UCSD-AML1 (cell line): ENCODE results near the gene NARF.
"Not testable (repeated sequence)": the region's sequence is repeated elsewhere in the genome, so short reads cannot be mapped to it uniquely, and the experiment has no call there.

Experiments used
- DNase-seq: peaks from one replicate; lab custom pipeline; 2025; ENCODE audit not compliant: unreplicated experiment; lab: John Stamatoyannopoulos, UW

NARF gene

DNA sequence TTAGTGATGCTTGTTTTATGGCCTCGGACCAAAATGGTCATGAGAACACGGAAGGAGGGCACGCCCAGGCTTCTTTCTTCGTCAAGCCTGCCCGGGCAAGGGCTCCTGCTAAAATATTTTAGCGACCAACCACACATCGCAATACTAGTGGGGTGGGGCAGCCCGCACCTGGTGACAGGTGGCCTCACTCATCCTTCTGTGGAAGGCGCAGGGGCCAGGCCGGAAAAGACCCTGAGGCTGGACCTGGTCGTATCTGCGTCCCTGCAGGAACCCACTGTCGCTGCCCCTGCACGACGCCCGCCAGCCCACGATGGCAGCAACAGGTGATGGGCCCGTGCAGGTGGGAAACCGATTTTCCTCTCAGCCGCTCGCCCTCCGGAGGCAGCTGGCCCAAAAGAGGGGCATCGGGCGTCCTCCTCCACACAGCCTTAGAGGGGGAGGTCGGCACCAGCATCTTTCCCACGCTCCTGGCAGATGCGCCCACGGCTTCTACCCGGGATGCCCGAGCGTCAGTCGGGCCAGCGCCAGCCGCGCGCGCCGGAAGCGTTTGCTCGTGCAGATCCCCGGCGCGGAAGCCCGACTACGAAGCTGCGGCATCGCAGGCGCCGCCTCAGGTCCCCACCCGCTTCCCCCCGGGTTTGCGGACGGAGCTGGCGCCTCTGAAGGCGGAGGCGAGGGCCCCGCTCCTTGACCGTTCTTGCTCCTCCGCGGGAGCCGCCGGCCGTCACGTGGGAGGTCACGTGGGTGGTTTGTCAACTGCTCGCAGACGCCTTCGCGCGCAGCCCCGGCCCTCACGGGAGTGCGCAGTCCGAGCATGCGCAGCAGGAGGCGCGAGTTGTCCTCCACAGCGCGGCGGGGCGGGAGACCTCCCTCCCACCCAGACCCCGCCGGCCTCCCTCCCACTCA lies 38.2 kb downstream of the NARF start:
- DNase-seq: peak; percentile 93

DNA sequence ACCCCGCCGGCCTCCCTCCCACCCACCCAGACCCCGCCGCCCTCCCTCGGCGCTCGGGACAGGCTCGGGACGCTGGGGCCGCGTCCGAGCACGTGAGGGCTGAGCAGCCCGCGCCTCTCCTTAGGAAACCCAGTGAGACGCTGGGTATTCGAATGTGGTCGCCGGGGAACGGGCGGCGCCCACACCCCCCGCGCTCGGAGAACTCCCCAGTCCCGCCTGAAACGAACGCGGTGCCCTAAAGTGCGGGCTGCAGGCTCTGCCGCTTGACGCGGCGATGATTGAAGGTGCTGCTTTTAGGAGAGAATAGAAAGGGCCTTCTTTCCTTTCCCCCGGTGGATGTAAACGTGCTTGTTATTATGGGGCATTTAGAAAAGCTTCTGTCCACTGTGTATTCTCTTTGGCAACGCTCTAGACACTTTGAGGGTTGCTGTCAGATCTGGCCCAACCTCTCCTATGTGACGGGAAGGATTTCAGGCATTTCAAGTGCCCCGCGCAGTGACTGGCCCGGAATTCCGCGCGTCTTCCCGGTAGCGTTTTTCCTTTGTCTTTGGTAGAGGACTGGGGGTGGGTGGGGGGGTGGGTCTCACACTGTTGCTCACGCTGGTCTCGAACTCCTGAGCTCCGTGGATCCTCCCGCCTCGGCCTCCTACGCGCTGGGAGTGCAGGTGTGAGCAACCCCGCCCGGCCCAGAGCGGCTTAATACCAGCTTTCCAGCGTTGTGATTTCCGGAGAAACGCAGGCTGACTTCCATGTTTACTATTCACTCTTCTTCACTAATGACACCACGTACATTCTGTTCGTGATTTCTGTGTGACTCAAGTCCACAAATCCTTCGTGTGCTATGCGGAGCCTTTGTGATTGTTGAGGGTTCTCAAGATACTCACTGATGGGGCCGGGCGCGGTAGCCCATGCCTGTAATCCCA lies 39.2 kb downstream of the NARF start:
- peak; percentile 55 for DNase-seq

DNA sequence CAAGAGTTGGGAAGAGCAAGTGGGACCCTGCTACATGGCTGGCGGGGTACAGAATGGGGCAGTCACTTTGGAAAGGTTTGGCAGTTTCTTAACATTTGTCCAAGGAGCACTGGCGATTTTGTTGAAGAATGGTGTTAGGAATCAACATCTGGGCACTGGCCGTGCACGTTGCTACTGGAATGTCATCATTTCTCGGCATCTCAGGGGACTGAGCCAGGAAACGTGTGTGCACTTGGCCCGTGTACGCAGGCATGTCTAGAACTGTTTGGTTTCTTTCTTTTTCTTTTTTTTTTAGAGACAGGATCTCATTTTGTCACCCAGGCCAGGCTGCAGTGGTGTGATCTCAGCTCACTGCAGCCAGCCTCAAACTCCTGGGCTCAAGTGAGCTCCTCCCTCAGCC lies 43.7 kb downstream of the NARF start:
- DNase-seq: no peak

DNA sequence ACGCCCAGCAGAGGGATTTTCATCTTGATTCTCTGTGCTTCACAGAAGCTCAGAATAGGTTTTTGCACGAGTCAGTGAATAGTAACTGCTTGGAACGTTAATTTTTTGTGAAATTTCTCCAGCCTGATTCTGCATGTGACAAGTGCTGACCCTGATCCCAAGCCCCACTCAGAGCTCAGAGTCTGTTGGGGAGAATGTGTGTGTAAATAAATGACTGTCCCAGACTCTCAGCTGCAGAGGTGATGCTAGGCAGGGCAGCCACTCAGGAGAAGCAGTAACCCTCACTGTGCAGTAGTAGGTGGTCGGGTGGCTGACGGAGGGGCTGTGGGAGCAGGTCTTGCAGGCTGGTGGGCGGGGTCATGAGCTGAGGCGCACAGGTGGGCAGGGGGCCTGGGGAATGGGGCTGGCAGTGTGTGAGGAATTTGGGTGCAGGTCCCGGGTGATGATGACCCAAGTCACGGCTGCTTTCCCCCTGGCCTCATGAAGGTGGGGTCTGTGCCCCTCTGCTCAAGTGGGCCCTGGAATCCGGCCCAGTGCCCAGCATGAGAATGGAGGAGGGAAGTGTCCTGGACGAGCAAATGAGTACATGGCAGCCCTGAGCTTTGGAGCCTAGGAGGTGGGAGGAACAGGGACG lies 44.7 kb downstream of the NARF start:
- no peak for DNase-seq

DNA sequence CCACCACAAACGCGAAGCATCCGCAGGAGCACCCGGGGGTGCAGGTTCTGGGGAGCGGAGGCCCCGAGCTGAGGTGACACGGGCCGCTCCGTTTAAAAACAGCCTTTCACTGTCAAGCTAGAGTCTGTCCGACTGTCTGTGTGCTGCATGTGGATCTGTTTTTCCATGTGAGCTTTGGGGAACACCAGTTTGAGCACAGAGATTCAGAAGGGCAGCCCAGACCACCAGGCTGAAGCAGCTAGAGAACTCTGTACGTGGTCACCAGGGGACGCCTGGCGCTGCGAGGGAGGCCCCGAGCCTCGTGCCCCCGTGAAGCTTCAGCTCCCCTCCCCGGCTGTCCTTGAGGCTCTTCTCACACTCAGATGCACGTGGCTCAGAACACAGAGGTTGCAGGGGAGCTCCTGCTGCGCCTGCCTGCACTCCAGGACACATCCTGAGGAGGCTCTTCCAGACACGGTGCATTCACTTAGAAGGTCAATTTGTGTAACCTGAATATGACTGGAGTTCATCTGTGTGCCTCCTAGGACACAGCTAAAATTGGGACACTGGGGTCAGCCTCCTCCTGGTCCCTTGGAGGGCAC lies 45.3 kb downstream of the NARF start:
- DNase-seq: no peak

DNA sequence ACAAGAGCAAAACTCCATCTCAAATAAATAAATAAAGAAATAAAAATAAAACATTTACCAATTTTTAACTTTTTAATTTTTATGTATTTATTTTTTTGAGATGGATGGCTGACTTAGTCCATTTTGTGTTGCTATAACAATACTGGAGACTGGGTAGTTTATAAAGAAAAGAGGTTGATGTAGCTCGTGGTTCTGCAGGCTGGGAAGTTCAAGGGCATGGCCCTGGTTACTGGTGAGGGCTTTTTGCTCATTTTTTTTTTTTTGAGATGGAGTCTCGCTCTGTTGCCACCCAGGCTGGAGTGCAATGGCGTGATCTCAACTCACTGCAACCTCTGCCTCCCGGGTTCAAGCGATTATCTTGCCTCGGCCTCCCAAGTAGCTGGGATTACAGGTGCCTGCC lies 46.8 kb downstream of the NARF start:
- DNase-seq: no peak

DNA sequence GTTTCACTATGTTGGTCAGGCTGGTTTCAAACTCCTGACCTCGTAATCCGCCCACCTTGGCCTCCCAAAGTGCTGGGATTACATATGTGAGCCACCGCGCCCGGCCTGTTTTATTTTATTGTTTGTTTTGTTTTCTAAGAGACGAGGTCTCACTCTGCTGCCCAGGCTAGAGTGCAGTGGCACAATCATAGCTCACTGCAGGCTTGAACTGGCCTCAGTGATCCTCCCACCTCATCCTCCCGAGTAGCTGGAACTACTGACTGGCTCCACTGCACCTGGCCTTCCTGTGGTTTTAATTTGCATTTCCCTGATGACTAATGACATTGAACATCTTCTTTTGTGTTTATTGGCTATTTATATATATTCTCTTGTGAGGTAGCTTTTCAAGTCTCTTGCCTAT lies 47.9 kb downstream of the NARF start:
- DNase-seq: not testable (repeated sequence)

DNA sequence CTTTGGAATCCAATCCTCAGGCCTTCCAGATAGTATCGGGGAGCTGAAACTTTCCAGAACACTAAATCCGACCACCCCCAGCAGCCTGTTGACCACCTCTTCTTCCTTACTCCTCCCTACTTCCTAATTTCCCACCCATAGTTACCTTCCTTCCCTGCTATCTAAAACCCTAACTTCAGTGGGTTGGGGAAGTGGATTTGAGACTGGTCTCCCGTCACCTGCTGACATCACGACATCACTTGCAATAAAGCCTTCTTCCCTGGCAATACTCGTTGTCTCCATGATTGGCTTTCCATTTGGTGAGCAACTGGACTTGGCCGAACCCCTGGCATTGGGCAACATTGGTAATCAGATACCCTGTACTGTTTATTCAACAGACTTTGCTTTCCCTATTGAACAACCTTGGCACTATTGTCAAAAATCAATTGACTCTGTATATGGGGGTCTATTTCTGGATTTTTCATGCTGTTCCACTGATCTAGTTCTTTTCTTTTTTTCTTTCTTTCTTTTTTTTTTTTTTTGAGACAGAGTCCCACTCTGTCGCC lies 49.2 kb downstream of the NARF start:
- DNase-seq: no peak

DNA sequence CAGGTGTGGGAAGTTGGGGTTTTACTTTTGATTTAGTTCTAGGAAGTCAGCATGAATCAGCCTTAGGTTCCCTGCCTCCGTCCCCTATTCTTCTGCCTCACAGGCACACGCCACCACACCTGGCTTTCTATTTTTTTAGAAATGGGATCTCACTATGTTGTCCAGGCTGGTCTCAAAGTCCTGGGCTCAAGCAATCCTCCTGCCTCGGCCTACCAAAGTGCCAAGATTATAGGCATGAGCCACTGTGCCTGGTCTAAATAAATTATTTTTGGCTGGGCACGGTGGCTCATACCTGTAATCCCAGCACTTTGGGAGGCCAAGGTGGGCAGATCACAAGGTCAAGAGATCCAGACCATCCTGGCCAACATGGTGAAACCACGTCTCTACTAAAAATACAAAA lies 53.1 kb downstream of the NARF start:
- DNase-seq: not testable (repeated sequence)

DNA sequence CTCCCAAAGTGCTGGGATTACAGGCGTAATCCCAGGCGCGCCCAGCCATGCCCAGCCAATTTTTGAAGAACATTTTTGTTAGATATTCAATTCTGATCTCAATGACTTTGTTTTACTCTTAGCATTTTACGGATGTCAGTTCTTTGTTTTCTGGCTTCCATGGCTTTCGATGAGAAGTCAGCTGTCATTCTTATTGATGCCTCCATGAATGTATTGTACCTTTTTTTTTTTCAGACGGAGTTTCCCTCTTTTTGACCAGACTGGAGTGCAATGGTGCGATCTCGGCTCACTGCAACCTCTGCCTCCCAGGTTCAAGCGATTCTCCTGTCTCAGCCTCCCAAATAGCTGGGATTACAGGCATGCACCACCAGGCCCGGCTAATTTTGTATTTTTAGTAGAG lies 55.3 kb downstream of the NARF start:
- DNase-seq: not testable (repeated sequence)

DNA sequence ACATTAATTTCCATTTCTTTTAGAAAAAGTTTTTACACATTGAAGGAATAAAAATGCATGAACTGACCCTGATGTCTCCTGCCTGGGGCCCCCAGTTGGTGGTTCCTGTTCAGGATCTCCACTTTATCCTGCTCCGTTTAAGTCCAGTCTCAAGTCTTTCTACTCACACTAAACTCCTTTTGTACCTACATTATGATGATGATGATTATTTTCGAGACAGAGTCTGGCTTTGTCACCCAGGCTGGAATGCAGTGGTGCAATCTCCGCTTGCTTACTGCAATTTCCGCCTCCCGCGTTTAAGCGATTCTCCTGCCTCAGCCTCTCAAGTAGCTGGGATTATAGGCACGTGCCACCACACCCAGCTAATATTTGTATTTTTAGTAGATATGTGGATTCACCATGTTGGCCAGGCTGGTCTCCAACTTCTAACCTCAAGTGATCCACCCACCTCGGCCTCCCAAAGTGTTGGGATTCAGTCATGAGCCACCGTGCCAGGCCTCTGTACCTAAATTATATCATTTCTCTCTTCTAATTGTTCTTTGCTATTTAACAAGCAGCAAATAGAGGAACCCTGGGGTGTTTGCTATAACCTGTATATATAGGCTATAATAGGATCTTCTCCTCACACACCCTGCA lies 58.8 kb downstream of the NARF start:
- no peak for DNase-seq

DNA sequence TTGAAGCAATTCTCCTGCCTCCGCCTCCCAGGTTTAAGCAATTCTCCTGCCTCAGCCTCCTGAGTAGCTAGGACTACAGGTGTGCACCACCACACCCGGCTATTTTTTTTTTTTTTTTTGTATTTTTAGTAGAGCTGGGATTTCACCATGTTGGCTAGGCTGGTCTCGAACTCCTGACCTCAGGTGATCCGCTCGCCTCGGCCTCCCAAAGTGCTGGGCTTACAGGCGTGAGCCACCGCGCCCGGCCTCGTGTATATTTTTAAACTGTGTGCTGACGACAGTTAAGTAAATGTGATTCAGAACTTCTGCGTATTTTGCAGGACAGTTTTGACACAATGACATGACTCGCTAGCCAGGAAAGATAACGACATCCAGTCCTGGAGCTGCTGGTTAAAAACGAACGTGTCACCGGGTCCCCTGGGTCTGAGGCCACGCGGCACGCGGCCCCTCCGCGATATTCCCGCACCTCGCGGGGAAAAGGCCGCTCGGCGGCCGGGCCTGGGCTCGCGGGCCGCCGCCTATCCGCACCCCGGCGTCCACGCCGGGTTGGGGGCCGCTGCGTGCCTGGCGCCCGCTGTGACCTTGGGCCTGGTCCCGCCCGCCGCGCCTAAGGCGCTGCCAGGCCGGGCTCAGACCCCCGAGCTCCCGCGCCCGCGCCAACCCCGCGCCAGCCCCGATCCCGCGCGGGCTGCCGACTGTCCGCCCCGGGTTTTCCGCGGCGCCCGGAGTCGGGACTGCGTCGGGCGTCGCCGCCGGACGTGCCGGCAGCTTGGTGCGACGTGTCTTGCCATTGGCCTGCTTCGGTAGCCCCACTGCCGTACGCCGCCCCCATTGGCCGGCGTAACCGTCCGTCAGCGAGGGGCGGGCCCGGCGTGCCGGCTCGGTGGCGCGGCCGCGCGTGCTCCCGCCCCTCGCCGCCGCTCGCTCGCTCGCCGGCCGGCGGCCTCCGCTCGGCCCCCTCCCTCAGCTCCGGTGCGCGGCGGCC lies 60.6 kb downstream of the NARF start, which contains the start of gene FOXK2:
Gene FOXK2, plus strand, starts transcription at position 907 of the 985 bp plus-strand sequence. CDS start 157 bp downstream, outside the sequence.
- peak; percentile 94 for DNase-seq

DNA sequence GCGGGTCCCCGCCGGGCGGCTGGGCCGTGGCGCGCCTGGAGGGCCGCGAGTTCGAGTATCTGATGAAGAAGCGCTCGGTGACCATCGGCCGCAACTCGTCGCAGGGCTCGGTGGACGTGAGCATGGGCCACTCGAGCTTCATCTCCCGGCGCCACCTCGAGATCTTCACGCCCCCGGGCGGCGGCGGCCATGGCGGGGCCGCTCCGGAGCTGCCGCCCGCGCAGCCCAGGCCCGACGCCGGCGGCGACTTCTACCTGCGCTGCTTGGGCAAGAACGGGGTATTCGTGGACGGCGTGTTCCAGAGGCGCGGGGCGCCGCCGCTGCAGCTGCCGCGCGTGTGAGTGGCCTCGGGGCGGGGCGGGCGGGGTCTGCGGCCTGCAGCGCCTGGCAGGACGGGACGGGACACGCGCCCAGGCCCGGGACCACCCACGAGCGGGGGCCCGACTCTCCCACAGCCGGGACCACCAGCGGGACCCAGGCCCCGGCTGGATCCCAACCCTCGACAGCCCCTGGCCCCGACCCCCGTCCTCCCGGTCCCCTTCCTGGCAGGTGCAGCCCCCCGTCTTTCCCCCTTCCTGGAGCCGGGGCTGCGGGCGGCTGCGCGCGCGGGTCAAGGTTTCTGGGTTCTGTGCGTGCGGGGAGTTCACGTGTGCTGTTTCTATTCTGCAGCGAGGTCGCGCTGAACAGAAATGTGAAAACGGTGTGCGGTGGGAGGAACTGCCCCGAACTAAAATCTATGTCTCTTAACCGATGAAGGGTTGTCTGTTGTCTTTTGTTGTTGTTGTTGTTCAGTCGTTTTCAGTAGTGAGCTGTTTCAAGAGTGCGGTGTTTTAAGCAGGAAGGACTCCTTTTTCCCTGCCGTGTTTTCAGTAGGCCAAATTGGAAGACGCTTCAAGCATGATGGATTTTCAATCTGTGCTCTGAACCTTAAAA lies 61.7 kb downstream of the NARF start:
- peak; percentile 41 for DNase-seq

DNA sequence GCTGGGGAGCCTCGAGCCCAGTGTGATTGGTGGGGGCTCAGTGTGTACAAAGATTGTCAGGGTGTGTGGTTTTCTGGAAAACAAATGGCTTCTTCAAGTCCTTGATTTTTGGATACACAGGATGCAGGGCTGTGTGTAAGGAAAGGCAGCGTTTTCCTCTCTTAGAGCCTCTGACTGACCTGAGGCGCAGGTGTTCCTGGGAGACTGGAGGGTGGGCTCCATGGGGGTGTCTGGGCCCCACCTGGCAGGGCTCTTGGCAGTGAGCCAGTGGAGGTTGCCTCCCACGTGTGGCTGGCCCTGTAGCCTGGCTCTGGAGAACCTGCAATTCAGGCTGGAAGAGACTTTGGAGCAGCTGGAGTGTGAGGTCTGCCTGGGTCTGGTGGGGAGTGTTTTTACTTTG lies 66.0 kb downstream of the NARF start:
- no peak for DNase-seq

DNA sequence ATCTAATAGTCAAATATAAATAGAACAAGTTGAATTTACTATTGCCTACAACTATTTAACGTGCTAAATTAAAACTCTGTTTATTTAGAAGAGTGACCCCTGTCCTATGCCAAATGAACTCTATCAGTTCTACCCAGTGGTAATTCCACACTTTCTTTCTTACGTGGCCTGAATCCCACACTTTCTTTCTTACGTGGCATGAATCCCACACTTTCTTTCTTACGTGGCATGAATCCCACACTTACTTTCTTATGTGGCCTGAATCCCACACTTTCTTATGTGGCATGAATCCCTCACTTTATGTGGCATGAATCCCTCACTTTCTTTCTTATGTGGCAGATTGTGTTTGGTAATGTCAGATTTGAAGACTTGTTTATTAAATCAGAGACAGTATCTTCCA lies 67.2 kb downstream of the NARF start:
- no peak for DNase-seq

DNA sequence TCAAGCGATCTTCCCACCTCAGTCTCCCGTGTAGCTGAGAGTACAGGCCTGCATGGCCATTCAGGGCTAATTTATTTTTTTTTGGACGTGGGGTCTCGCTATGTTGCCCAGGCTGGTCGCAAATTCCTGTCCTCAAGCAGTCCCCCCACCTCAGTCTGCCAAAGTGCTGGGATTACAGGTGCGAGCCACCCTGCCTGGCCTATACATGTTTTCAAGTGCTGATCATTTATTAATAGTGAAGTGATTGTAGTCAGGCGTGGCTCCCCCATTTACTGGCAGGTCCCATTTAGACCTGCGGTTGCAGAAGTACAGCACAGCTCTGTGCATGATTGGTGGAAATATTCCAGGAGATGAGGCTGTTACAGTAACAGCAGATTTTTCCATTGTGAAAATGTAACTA lies 69.4 kb downstream of the NARF start:
- DNase-seq: no peak

DNA sequence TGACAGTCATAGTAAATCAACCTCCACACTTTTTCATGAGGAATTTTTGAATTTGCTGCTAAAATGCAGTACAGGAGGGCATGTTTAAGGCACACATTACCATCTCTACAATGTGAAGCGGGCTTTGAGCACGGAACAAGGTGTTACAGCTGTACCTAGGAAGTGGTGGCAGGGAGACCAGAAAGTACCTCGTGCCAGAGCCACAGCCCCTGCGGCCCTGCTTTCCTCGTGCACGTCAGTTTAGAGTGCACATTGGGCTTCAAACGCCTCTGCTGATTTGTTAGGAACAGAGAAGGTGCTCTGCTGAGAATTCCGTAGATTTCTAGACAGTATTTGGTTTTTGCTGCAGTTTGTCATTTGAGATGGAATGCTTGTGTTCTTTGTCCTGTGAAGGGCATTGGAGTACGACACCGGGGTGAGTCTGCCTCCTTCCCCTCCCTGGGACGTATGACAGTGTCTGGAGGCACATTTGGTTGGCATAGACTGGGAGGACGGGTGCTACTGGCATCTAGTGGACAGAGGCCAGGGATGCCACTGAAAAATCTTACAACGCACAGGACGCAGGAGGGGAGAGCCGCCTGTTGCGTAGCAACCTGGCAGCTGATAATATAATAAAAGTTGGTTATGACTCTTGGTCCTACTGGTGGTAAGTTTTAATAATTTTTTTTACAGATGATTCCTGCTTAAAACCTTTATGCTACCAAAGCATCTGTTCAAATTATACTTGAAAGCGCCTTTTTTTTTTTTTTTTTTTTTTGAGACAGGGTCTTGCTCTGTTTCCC lies 70.1 kb downstream of the NARF start:
- no peak for DNase-seq
